Prostate gland (tissue), 2 donors: ENCODE data around the gene SGK2. TPM values are rescaled to one million over a fixed set of nuclear protein-coding genes. Genes with fewer than 3 reads are reported as not detected.

Source experiments
- DNase-seq: peaks from one replicate; pipeline ENCODE4 v3.0.0-alpha.2; 2019; ENCODE audit warnings: low spot score
- H3K27ac ChIP-seq, 2 donors: fragments of 200-600 bp; sonication (generic); 2 replicates each; pipeline ENCODE4 v1.5.1; 2017 to 2019
- H3K27me3 ChIP-seq: fragments of 200-600 bp; sonication (generic); replicated peaks from 2 replicates; pipeline ENCODE4 v1.5.1; 2019; ENCODE audit not compliant: insufficient read depth
- H3K36me3 ChIP-seq, 2 donors: fragments of 200-600 bp; sonication (generic); 1 replicate in 1 of 2; 2 replicates in 1 of 2; pipeline versions ENCODE4 v1.5.1 to v1.8.1; 2017 to 2019
- H3K4me1 ChIP-seq: fragments of 200-600 bp; sonication (generic); replicated peaks from 2 replicates; pipeline ENCODE4 v1.5.1; 2019
- H3K4me3 ChIP-seq, 2 donors: fragments of 200-600 bp; sonication (generic); 2 replicates each; pipeline ENCODE4 v1.5.1; 2017 to 2019
- H3K9me3 ChIP-seq: fragments of 200-600 bp; sonication (generic); 2 replicates; pipeline ENCODE4 v1.5.1; 2017
- CTCF ChIP-seq, 4 experiments: fragments of 200-600 bp in 2 of 4; fragments of 450-650 bp in 2 of 4; sonication (generic) in 2 of 4; IDR thresholded peaks; 1 replicate in 3 of 4; 2 replicates in 1 of 4; pipeline ENCODE4 v1.5.1; 2016 to 2019; ENCODE audit warnings: antibody characterized with exemption in 4 of 4, mild to moderate bottlenecking in 2 of 4, moderate library complexity in 2 of 4
- POLR2A ChIP-seq: fragments of 450-650 bp; IDR thresholded peaks from one replicate; pipeline ENCODE4 v1.6.1; 2016; ENCODE audit warnings: antibody characterized with exemption, mild to moderate bottlenecking
- POLR2AphosphoS5 ChIP-seq: sonication (generic); formaldehyde crosslinking; IDR thresholded peaks from one replicate; pipeline ENCODE4 v1.6.1; 2017; ENCODE audit warnings: antibody characterized with exemption
- WGBS: methylation state at CpG from one replicate; pipeline ENCODE4 v1.1.5; 2018; 5-methylcytosine and 5-hydroxymethylcytosine counted together
- intact Hi-C: fragments of 100-400 bp; cut with DNase I; formaldehyde crosslinking; loops from one replicate; pipeline ENCODE4 v1.14.2; 2022
- total RNA-seq, 2 donors: library from RNA; depleted of rRNA; stranded (reverse); fragments of >200 nt; gene quantifications; one replicate each; pipeline ENCODE4 v1.1.0, GENCODE V29; 2016

The SGK2 gene
- total RNA-seq, 2 donors from 2014 or later = 0.68 to 4.5 TPM

GRCh38 chr20:43567477-43567876 lies 8.7 kb downstream of the SGK2 start:
- intact Hi-C loops = no loop called here
- WGBS = 86% methylated on average over 9 of the region's 9 CpGs
- H3K27ac ChIP-seq = no peak overlapping the region
- no peaks in the 10 kb centered on the region for H3K9me3 ChIP-seq
- DNase-seq = no peak
- TF ChIP-seq CTCF (IDR thresholded peaks at IDR 0.05) = no peak
- no peak for TF ChIP-seq POLR2AphosphoS5
- no peak for TF ChIP-seq POLR2A
- no peaks in the 10 kb centered on the region for H3K4me1 ChIP-seq
- H3K4me3 ChIP-seq = no peak overlapping the region
- H3K36me3 ChIP-seq = no peaks in the 10 kb centered on the region
- H3K27me3 ChIP-seq = no peaks in the 10 kb centered on the region

GRCh38 chr20:43568706-43569105 lies 9.9 kb downstream of the SGK2 start:
- WGBS = 89% methylated on average over 4 of the region's 4 CpGs
- no peaks in the 10 kb centered on the region for H3K27me3 ChIP-seq
- DNase-seq = no peak
- no peaks in the 10 kb centered on the region for H3K4me1 ChIP-seq
- no peak for TF ChIP-seq POLR2A
- no peak for TF ChIP-seq POLR2AphosphoS5
- no peak for TF ChIP-seq CTCF (IDR thresholded peaks at IDR 0.05)
- no peak overlapping the region for H3K27ac ChIP-seq
- no peaks in the 10 kb centered on the region for H3K36me3 ChIP-seq
- no peak overlapping the region for H3K4me3 ChIP-seq
- no peaks in the 10 kb centered on the region for H3K9me3 ChIP-seq
- intact Hi-C loops = no loop called here

GRCh38 chr20:43569282-43569681 lies 10.5 kb downstream of the SGK2 start:
- 95% methylated on average over 10 of the region's 10 CpGs for WGBS
- H3K27me3 ChIP-seq = no peaks in the 10 kb centered on the region
- DNase-seq = no peak
- TF ChIP-seq POLR2A (no peak), POLR2AphosphoS5 (no peak), CTCF (IDR thresholded peaks at IDR 0.05) (no peak)
- no peak overlapping the region for H3K27ac ChIP-seq
- no peaks in the 10 kb centered on the region for H3K4me1 ChIP-seq
- H3K36me3 ChIP-seq = no peaks in the 10 kb centered on the region
- H3K4me3 ChIP-seq = no peak overlapping the region
- H3K9me3 ChIP-seq = no peaks in the 10 kb centered on the region
- intact Hi-C loops = no loop called here

GRCh38 chr20:43570496-43570895 lies 11.7 kb downstream of the SGK2 start:
- no peaks in the 10 kb centered on the region for H3K4me1 ChIP-seq
- no peaks in the 10 kb centered on the region for H3K9me3 ChIP-seq
- H3K27ac ChIP-seq = no peak overlapping the region
- H3K4me3 ChIP-seq = no peak overlapping the region
- no peaks in the 10 kb centered on the region for H3K27me3 ChIP-seq
- WGBS = 79% methylated on average over 10 of the region's 10 CpGs
- TF ChIP-seq POLR2A = no peak
- no peak for TF ChIP-seq CTCF (IDR thresholded peaks at IDR 0.05)
- TF ChIP-seq POLR2AphosphoS5 = no peak
- no peaks in the 10 kb centered on the region for H3K36me3 ChIP-seq
- DNase-seq = no peak
- intact Hi-C loops = no loop called here

GRCh38 chr20:43571310-43571709 lies 12.5 kb downstream of the SGK2 start:
- Histone ChIP-seq H3K27me3 (no peaks in the 10 kb centered on the region), H3K4me1 (no peaks in the 10 kb centered on the region), H3K4me3 (no peak overlapping the region), H3K9me3 (no peaks in the 10 kb centered on the region), H3K36me3 (no peaks in the 10 kb centered on the region), H3K27ac (no peak overlapping the region)
- WGBS = 90% methylated on average over 2 of the region's 3 CpGs
- no peak for TF ChIP-seq CTCF (IDR thresholded peaks at IDR 0.05)
- TF ChIP-seq POLR2A = no peak
- no peak for TF ChIP-seq POLR2AphosphoS5
- DNase-seq = no peak
- intact Hi-C loops = no loop called here
